GM21737 (cell line): ENCODE data around the gene CLPTM1L.
"Not testable (repeated sequence)": the region's sequence is repeated elsewhere in the genome, so short reads cannot be mapped to it uniquely, and the experiment has no call there.

Source experiments
- ATAC-seq: cut with Tn5 transposase; IDR thresholded peaks from one replicate; pipeline ENCODE4 v1.9.1; 2021; ENCODE audit warnings: mild to moderate bottlenecking, moderate library complexity; ENCODE audit not compliant: unreplicated experiment

CLPTM1L gene

DNA sequence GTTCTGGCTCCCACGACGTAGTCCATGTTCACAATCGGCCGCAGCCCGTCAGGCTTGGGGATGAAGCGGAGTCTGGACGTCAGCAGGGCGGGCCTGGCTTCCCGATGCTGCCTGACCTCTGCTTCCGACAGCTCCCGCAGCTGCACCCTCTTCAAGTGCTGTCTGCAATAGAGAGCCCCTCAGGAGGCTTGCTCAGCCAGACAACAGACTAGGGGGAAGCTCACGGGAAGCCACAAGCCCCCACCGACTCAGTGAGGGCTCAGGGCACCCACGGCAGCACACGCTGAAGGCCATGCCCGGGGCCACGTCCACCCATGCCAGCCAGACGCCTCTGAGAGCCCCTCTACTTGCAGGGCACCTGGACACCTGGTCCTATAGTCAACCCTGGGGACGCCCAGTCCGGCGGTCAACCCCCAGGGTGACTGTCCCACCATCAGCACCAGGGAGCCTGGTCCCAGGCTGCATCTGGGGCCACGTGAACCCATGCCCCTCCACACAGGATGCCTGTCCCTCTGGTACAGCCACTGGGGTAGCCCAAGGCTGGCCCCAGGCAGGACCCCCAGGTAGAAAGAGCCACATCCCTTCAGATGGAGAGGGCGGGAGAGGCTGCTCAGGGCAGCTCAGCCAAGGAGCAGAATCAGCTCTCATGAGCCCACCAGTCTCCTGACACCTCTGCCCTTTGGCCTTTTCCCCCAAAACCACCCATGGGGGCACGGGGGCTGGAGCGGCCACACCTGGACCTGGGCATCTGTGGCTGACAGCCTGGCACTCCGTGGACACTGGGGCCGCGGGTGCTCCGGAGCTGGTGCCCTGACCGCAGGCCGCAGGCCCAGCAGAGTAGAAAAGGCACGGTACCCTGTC lies 64.5 kb downstream of the CLPTM1L start:
- no peak for ATAC-seq

DNA sequence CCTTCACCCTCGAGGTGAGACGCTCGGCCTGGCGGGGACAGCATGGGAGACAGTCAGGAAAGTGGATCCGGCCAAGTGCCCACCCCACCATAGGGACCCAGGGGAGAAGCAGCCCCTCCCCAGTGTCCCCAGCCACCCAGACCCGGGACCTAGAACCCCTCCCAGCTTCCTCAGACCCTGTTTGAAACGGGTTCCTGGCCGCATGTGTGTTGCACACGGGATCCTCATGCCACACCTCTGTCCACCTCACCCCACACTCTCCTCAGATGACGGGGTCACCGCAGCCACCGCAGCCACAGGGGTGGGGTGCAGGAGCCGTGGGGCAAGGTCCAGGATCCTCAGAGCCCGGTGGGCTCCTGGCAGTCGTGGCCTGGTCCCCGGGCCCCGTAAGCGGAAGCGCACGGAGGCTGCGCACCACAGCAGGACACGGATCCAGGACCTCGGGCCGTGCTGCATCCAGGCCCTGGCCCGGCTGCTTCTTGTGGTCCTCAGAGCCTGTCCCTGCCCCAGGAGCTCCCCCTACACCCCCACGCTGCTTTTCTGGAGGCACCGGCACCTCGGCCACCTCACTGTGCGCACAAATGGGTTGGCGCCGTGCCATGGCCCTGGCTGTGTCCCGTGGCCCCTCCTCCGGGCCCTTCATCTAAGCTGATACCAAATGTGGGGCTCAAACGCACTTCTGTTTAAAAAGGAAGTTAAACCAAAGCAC lies 65.3 kb downstream of the CLPTM1L start:
- no peak for ATAC-seq

DNA sequence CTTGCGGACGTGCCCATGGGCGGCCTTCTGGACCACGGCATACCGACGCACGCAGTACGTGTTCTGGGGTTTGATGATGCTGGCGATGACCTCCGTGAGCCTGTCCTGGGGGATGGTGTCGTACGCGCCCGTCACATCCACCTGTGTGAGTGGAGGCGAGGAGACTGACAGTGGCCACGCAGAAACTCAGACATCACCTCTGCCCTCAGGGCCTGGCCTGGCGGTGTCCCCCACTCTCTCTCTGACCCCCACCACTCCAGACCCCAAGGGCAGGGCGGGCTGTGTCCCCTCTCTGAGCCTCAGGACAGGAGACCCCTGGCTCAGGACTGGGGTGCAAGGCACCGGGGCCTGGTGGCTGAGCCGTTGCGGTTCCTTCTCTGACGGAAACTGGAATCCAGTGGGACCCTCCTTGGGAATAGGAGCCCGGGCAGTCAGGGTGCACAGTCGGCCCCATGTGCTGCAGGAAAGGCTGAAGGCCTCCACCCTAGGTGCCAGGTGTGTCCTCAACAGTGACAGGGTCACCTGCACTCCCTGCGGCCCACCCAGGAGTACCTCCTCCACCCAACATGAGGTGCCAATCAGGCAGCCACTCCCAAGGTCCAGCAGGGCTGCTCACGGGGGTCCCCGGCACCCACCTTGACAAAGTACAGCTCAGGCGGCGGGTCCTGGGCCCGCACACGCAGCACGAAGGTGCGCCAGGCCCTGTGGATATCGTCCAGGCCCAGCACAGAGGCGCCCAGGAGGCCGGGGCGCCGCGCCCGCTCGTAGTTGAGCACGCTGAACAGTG lies 66.0 kb downstream of the CLPTM1L start:
- no peak for ATAC-seq

DNA sequence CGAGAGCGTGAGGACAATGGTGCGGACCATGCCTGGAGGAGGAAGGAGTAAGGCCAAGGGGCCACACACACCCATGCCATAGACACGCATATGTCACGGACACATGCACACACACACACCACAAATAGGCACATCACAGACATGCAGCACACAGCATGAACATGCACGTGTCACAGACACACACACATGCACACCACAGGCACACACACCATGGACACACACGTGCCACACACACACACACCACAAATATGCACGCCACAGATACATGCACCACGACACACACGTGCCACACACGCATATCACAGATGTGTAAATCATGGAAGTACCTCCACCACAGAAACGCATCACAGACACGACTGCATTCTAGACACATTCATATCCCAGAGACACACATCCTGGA lies 66.7 kb downstream of the CLPTM1L start:
- no peak for ATAC-seq

DNA sequence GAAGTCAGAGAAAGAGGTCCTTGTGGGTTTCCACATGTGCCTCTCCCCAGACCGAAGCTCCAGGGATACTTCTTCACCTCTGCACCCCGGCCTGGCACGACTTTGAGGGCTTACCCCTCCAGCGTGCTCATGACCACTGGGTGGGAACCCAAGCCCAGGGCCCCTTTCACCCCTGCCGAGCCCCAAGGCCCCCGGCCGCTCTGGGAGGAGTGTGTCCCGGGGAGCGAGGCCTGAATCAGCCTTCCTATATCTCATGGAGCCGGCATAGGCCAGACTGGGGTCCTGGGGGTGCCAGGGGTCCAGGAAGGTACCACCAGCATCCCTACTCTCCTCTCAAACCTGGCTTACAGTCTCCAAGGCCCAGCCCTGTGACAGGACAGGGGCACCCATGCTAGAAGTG lies 67.1 kb downstream of the CLPTM1L start:
- no peak for ATAC-seq

DNA sequence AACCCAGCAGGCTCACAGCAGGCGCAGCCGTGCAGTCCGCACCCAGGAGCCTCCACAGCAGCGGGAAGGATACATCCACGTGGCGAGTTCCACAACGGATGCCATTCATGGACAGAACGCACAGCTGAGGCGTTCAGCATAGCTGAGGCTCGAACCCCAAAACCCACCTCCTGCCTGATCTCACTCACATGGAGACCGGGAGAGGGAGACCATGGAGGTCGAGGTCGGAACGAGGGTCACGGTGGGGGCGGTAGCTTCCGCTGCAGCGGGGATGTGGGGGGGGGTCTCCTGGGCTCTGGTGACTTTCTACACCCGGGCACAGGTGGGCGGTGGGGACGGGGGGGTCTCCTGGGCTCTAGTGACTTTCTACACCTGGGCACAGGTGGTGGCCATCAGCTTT lies 67.6 kb downstream of the CLPTM1L start:
- ATAC-seq, result no peak

DNA sequence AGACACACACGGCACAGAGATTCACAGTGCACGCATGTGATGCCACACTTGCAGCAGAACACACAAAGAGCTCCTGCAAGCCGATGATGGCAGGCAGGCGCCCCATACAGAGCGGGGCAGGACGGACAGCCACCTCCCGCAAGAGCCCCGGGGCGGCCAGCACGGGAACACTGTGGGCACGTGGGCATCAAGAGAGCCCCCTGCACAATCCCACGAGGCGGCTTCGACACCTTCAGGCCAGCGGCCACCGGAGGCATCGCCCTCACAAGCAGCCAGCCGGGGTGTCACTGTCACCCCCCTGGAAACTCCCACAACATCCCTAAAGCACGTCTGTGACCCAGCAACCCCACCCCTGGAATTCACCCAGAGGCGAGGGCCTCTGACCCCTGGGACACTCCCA lies 68.0 kb downstream of the CLPTM1L start:
- no peak for ATAC-seq

DNA sequence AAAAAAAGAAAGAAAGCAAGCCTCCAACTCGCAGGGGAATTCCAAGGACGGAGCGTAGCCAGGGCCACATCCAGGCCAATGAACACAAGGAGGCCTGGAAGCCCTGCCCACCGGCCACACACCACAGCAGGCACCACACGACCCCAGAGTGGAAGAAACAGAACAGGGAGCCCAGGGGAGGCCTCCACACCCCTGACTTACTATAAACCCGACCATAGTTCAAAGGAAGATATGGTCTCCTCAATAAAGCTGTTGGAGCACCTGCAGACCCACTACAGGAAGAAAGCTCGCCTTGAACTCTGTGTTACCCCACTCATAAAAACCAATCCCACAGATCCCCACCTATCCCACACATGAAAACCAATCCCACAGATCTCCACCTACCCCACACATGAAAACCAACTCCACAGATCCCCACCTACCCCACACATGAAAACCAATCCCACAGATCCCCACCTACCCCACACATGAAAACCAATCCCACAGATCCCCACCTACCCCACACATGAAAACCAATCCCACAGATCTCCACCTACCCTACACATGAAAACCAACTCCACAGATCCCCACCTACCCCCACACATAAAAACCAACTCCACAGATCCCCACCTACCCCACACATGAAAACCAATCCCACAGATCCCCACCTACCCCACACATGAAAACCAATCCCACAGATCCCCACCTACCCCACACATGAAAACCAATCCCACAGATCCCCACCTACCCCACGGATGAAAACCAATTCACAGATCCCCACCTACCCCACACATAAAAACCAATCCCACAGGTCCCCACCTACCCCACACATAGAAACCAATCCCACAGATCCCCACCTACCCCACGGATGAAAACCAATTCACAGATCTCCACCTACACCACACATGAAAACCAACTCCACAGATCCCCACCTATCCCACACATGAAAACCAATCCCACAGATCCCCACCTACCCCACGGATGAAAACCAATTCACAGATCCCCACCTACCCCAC lies 69.2 kb downstream of the CLPTM1L start:
- ATAC-seq, result not testable (repeated sequence)

DNA sequence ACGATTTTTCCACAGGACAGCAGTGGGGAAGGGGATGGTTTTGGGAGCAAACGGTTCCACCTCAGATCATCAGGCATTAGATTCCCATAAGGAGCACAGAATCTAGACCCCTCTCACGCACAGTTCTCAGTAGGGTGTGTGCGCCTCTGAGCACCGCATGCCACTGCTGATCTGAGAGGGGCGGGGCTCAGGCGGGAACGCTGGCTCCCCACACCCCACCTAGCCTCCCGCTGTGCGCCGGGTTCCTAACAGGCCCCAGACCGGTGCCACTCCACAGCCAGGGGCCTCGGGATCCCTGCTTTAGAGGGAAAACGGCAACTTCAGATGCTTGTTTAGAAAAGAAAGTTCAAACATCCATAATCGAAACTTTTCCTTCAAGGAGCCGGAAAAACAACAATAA lies 70.4 kb downstream of the CLPTM1L start:
- ATAC-seq, result no peak

DNA sequence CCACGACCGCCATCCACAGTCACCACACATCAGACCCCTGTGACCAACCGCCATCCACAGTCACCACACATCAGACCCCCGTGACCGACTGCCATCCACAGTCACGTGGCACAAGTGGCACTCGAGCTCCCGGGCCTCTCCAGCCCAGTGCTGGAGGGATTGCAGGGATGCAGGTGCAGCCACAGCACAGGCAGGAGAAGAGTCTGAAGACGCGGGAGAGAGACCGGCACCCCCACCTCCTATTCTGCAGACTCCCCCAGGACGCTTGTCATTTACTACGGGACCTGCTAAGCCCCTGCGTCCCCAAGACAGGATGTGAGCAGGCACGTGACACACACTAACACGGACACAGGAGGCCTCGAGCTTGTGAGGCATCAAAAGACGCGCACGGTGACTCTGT lies 71.2 kb downstream of the CLPTM1L start:
- no peak for ATAC-seq

DNA sequence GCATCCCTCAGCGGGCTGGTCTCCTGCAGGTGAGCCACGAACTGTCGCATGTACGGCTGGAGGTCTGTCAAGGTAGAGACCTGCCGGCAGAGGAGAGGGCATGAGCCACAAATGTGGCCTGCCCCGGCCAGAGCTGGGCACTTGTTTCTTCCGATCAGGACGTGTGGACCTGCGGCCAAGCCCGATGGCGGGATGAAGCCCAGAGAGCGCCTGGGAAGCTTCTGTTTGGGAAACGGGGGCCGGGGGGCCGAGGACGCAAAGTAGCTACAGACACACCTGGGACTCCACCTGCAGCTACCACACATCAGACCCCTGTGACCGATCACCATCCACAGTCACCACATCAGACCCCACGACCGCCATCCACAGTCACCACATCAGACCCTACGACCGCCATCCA lies 72.7 kb downstream of the CLPTM1L start:
- ATAC-seq, result no peak

DNA sequence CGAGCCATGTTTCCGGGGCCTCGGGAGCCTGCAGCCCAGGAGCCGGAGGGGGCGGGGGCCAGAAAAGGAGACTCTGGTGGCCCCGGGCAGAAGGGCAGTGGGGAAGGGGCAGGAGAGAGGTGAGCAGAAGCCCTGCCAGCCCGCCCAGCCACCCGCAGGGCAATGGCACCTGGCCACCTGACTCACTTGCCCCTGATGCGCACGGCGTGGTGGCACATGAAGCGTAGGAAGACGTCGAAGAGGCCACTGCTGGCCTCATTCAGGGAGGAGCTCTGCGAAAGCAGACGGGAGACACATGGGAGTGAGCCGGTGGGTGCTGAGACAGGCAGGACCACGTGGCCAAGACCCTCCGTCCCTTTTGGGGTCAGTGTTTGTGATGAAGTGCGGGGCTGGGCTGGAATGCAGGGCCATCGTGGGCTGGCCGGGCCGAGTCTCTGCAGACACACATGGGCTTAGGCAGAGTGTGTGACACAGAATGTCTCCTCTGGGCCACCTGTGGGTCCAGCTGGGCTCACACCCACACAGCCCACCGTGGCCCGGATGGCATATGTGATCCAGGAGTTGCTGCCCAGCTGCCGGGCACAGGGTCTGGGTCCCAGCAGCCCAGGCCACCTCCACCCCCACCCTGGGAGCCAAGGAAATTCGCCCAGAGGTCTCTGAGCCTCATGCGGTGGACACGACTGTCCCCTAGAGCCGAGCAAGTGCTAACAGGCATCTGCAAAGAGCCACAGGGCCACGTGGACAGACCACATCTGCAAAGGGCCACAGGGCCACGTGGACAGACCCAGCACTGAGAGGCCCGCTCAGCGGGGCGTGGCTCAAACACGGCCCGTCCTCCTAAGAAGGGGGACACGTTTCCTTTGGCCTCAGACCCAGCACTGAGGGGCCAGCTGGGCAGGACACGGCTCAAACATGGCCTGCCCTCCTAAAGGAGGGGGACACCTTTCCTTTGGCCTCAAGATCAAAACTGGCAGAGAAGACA lies 73.7 kb downstream of the CLPTM1L start:
- ATAC-seq, result no peak

DNA sequence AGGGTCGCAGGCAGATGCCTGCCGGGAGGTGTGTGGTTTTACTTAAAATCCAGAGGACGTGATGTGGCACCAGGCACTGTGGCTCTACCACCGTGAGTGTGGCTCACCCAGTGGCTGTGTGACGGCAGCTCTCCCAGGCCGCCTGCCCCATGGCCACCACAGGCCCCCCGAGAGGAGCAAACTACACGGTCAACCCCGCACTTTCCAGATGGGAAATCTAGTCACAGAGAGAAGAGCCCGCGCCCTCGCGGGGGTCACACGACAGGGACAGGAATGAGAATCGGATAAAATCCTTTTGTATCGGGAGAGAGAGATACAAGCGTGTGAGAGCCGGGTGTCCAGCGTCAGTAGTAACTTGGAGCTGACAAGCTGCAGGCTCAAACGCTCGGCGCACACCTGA lies 74.5 kb downstream of the CLPTM1L start:
- no peak for ATAC-seq

DNA sequence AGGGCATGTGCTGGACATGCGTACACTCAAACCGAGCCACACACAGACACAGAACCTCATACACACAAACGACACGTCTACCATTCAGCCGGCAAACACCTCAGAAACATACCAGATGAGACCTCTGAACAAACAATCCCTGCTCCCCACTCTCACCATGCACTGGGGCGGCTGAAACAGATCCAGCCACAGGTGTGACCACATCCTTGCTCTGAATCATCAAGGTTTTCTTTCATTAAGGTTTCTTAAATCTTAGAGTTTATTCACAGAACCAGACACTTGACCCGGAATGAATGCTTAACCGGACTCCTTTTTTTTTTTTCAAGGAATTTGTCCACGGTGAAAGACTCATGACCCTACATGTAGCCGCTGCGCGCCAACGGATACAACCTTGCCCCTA lies 76.2 kb downstream of the CLPTM1L start:
- ATAC-seq, result no peak

DNA sequence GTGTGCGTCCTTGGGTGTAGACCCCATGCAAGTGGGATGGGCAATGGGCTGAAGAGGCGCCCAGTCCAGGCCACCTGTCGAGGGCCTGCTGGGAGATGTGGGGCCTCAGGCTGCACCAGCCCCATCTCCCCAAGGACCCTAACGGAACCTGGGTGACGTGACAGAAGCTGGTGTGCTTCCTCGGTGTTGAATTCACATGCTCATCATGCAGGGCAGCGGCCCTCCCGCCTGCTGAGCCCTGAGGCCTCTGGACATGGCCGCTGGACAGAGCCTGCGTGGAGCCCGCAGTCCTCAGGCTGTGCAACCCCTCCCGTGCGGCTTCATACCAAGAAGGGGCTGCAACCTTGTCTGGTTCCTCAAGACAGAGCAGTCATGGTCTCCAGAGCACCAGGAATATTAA lies 76.8 kb downstream of the CLPTM1L start:
- no peak for ATAC-seq
